Stimulated activated CD8-positive, alpha-beta memory T cell treated with anti-CD3 and anti-CD28 coated beads, Interleukin-2, amount 100 ng/mL, for 48 hours (primary cell): ENCODE data around the gene TMEM89.

Experiments used
- DNase-seq, 2 donors: peaks; one replicate each; pipeline ENCODE4 v3.0.0-alpha.2; 2020; ENCODE audit warnings: low read depth in 2 of 2

TMEM89 gene

DNA sequence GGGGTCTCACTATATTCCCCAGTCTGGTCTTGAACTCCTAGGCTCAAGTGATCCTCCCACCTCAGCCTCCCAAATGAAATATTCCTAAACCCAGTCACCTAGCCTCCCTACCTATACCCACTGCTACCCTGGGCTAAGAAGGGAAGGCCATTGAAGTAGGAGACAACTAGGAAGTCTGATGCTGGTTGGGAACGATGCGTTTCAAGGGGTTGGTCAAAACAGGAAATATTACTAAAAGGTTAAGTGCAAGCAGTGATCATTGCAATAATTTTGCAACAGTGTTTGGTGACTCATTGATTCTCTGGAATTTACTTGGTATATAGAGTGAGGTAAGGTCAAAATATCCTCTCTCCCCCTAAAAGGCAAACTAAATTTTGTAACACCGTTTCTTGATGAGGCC lies 7.5 kb downstream of the TMEM89 start:
- DNase-seq, result no peak

DNA sequence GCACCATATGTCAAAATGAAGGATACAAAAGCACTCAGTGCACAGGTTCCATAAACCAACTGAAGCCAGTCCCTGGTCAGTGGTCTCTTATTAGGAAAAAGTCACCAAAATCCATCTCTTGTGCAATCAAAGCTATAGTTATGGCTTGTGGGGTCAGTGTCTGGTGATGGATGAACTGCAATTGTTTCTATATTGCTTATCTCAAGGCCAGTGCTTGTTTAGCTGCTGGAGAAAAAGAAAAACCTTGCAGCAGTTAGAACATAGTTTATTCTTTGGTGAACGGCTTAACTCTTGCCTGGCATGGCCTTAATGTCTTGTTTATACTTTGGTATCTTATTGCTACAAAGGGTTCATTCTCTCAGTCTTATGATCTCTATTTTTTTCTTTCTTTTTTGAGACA lies 9.3 kb downstream of the TMEM89 start:
- no peak for DNase-seq

DNA sequence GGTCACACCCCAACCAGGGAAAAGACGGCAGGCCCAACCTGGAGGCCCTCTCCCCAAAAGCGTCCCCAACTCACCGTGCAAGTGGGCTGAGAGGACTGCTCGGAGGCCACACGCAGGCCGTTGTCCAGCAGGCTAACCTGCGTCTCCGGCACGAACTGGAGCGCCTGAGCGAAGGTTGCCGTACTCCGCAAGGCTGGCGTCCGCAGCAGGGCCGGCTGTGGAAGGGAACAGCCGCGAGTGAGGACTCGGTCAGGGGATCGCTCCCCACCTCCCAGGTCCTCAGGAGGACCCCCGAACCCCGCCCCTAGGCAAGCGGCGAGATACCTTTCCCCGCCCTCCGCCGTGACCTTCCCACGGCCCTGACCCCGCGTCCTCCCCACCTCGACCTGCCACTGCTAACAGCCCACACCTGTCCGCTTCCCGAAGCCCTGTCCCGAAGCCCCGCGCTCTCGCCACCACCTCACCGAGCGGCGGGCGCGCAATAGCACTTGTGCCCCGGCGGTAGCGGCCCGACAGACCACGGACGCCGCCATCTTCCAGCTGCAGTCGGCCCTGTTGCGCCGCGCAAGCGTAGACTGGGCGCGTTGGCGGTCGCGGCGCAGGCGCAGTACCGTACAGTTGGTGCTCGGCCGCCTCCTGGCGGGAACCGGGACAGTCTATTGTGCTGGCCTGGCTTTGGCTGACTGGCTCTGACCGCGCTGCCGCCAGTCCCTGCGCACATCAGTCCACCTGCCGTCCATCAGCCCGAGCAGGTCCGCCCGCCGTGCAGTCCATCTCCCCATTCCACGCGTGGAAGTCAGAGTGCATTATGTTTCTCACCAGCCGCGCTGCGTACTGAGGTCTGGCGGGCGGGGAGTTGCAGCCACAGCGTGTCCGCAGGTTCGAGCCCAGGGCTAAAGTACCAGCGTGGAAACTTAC lies 12.2 kb downstream of the TMEM89 start, which contains the start of gene UQCRC1:
TSS of gene UQCRC1 (minus strand) at position 559 of the 918 bp plus-strand sequence. CDS start at position 533, 26 bp downstream.
- peak; percentile 87 to 91 for DNase-seq

DNA sequence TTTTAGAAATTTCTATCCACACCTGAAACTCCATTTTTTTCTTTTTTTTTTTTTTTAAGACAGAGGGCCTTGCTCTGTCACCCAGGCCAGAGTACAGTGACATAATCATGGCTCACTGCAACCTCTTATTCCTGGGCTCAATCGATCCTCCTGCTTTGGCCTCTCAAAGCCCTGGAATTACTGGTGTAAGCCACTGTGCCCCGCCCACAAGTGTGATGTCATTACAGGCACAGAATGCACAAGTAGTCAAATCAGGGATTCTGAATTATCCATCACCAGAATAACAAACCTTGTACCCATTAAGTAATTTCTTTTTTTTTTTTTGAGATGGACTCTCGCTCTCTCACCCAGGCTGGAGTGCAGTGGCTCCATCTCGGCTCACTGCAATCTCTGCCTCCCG lies 14.1 kb downstream of the TMEM89 start:
- no peak for DNase-seq

DNA sequence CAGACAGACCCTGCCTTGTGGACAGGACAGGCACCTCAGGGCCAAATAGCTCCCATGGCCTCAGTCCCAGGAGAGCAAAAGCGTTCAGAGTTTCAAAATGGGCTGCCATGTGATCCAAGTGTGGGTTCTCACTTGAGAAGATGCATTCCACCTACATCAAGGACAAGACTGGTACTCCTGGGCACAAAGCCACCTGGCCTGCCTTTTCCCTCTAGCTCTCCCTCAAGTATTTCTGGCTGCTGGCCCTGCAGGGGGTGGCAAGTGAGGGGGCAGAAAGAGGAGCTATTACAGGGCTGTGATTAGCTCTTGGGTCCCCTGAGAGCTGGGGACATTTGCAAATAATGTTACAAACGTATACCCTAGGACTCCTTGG lies 20.0 kb downstream of the TMEM89 start:
- DNase-seq, result no peak

DNA sequence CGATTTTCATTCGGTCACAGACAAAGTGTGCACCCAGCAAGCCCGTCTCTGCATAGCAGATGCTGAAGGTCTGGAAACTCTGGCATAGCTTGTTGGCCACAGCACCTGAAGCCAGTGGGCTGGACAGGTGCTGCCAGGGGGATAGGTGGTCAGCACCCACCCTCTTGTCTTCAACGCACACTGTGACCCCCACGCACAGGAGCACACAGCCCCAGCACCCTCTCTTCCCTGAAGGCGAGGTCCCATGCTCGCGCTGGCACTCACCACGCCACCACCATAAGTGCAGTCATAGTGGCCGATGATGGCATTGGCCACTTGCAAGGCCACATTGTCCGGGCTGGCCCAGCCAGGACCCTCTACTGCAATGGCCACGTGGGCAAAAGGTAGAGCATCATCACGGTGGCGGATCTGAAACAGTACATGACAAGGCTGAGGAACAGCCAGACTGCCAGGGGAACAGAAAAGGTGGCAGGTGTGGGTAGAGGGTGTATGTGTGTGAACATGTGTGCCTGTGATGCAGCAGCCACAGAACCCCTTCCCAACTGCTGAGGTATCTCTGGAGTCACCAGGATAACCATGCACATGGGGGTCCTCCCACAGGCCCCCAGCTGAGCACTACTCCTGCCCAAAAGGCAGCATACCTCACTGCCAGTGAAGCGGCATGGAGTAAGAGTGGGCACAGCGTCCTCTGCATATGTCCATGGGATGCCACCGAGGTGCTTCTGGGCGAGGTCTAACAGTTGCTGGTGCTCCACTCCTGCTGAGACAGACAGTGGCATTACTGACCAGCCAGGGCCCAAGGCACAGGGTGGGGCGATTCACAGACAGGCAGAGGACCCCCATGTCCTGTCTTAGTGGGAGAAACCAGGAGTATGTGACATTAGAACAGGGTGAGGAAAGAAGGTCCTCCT lies 20.6 kb downstream of the TMEM89 start:
- no peak for DNase-seq

DNA sequence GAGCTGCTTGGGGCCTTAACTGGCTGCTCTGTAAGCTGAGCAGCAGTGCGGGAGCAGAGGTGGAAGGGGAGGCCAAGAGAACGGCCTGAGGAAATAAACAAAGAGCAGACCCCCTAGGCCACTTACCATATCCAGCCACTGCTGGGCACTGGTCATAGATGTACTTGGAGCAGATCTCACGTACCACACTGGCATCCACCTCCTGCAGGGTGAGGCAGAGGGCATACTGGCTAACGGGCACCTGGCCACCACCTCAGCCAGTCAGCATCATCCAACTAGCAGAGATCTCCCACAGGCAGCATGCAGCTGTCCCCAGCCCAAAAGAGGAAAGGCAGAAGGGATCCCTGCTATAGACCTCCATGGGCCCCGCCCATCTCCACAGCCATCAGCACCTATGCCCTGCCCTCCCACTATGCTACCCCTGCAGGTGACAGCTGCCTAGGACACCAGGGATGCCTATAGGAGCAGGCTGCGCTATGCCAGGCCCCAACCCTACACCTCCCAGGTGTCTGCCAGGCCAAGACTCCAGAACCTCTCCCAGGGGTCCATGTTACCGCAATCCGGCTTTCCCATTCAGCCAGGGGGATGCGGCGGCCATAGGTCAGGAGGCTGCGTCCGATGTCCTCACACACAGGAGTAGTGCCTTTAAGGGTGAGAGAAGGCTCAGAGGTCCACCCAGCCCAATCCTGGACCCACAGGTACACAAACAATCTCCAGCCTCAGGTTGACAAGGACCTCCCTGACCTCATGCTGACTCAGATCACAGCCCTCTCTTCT lies 21.9 kb downstream of the TMEM89 start:
- DNase-seq, result no peak

DNA sequence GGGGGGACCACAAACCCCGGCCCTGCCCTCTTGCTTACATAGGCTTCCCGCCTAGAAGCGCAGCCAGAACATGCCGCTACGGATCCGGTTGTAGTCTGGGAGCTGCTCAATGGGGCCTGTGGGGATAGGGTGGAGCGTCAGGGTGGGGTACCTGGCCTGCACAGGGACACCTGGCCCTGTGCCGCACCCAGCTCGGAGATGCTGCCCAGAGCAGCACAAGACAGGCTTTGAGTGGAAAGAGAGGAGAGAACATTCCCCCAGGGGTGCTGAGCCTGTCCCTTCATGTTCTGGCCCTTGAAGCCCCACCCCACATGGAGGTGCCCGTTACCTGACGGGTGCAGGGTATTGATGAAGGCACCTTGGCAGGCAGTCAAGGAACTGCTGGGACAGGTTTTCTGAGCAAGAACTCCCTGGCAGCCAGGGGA lies 22.5 kb downstream of the TMEM89 start:
- DNase-seq, result no peak

DNA sequence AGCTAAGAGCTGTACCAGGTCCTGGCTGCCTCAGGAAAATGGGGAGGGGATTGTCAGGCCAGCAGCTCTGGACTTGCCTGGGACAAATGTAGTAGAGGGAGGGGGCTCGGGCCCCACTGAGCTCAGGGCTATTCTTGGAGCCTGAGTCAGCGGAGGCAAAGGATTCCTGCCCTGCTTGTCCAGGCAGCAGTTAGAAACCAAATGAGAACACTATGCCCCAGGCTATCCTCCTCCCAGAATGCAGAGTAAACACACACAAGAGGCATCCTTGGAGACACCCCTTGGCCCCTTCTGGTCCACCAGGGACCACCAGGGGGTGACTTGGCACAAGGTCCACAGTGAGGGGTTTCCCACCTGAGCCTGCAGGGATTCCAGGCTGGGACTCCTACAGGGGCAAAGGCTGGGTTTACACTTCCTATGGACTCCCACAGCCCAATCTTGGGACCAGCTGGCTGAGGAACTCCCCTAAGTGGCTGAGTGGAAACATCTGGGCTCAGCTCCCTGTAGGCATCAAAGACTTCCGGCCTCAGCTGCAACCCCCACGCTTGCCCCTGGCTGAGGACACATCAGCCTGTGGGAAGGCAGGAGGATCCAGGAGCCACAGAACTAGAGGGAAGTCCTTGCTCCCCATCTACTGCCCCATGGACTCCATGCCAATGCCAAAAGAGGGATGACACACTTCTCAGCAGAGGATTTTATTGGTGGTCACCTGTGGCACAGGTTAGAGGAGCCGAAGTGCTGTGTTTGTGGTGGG lies 23.1 kb downstream of the TMEM89 start:
- DNase-seq, result no peak

DNA sequence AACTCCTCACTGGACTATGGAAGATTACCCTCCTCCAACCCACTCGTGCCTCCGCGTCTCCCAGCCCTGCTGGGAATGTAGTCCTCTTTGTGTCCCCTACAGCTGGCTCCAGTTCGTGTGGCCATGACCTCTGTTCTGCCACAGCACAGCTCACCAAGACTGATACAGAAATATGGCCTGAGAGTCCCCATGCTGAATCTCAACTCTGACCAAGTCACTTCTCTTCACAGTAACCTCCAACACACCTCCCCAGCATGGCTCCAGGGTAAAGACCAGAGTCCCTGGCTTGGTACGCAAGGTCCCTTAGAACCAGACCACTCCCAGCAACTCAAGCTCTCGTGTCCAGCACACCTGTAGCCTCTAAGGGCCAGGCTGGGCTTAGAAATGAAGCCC lies 24.2 kb downstream of the TMEM89 start:
- no peak for DNase-seq

DNA sequence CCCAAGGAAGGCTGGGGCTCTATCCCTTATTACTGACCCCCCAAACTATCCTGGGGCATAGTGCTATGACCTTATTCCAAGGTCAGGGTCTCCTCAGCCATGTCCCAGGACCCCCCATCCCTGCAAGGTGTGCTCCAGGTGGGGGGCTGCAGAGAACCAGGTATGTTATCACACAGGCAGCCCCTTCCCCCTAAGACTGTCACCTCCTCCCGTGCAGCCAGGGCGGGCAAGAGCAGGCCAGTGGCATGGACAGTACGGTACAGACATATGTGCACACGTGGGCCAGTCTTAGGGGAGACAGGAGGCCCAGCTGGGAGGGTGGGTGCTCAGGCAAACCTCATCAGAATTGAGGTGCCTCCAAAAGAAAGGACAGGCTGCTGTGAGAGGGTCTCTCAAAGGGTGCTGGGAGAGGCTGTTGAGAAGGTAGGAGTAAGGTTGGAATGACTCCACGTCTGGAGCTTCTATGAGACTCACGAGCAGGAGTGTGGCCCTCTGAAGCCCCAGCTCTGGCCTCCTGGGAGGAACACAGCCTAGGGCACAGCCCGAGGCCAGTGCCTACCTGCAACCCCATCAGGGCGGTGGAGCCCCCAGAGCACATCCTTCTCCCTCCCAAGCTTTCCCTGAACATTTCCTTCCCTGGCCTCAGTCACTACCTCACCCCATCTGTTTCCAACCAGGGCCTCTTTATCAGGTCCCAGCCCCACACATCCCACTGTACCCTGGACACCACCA lies 24.7 kb downstream of the TMEM89 start:
- no peak for DNase-seq

DNA sequence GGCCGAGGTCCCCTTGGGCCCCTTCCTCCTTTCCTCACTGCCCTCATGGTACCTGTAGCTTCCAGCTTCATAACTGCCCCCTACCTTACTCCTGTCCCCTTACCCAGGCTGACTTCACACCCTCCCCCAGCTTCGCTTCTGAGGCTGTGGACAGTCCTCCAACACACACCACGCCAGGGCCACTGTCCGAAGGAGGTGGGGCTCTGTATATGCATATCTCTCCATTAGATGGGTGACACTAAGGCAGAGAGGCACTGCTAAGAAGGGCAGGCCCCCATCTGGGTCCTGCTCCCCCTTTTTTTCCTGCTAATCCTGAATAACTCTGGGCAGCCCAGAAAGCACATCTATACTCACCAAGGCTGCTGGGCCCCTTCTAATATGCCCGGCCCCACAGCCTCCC lies 25.4 kb downstream of the TMEM89 start:
- no peak for DNase-seq

DNA sequence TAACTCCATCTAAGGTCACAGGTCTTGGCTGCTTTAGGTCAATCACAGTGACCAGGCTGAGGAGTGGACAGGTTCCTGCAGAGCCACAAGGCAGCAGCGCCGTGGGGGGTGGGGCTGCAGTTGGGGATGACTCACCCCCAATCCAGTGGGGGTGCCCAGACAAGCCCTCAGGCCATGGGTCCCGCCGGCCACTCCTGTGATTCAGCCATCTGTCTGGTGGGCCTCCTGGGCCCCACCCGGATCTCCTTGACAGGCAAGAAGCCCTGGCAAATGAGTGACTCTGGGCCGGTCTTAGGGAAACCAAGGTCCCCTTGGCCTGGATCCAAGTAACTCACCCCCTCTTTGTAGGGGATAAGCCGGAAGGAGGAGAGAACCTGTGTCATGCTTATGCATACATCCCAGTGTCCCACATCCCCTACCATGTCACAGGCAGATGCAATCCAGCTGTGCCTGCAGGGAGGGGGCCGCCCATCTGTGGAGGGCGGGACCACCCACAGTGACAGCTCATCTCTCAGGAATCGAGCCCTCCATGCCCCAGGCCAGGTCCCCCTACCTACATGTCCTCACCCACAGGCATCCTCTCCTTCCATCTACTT lies 25.9 kb downstream of the TMEM89 start:
- peak in 1 of 2 donors; percentile 9 for DNase-seq

DNA sequence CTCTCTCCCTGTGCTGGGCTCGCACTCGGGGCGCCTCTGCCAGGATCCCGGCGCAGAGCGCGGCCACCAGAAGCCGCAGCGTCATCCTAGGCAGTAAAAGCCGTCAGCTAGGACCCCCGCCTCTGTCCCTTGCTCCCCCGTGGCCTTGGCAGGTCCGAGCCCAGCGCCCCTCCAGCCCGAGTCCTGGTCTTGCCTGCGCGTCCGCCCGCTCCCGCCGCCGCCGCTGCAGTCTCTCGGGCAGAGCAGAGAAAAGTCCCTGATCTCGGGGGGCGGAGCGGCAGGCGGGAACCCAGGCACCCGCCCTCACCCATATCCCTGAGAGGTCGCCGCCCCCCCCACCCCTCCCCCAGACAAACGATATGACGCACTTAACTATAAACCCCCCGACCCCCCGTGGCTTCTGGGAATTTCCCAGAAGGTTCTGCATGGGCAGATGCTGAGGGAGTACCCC lies 26.5 kb downstream of the TMEM89 start, which contains the start of gene COL7A1:
TSS of gene COL7A1 (minus strand) at position 255 of the 451 bp plus-strand sequence. CDS start at position 85, 170 bp downstream.
- no peak for DNase-seq

DNA sequence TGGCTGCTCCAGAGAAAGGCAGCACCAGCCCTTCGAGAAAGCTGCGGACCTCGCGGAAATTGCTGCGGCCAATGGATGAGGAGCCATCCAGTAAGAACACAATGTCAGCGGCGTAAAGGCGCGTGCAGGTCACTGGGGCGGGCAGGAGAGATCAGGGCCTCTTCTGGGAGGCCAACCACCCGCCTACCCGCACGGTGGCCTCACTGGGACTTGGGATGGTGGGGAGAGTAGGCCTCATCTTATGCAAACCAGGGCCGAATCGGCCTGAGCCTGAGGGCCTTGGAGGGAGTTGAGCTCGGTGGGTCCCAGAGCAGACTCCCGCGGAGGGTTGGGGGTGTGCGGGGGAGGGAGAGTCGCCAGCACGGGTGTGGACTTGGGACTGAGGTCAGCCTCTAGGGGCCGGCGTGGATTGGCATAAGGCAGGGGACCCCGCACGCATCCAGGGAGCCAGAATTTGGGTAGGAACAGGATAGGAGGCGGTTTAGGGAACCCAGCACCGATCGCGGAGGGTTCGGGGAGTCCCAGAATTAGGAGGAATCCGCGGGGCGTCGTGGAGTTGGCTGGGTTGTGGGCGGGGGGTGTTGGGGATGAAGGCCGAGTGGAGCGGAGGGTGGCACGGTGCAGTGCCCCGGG lies 27.0 kb downstream of the TMEM89 start:
- no peak for DNase-seq

DNA sequence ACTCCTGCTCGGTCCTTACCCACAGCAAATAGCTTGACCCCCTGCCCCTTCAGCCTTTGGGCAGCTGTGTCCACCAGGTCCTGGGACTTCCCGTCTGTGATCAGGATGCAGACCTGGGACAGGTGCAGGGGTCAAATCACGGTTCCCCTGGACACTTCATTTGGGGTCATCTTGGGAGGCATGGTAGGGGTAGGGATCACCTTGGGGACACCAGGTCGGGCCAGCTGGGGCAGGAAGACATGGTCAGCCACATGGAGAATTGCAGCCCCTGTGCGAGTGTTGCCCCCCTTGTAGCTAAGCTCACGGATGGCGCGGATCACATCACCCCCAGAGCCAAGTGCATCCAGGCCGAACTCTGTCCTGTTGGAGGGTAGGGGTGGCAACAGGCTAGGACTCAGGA lies 28.2 kb downstream of the TMEM89 start:
- no peak for DNase-seq

DNA sequence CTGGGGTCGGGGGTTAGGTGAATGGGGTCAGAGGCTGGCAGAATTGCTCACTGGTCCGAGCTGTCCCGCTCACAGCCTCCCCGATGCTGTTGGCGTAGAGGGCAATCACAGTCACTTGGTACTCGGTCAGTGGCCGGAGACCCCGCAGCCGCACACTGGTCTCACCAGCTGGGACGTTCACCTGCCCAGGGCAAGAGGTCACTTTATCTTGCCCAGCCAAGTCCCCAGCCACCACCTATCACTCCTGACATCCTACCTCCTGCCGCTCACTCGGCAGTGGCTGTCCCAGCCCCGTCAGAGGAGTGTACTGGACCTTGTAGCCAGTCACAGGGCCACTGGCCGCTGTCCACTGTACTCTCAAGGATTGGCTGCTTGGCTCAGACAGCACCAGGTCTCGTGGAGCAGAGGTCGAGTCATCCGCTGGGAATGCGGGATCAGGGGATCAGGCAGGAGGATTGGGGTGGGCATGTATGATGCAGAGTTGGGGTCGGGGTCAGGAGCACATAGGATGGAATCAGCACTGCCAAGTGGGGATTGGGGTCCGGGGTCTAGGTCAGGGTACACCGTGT lies 29.0 kb downstream of the TMEM89 start:
- no peak for DNase-seq

DNA sequence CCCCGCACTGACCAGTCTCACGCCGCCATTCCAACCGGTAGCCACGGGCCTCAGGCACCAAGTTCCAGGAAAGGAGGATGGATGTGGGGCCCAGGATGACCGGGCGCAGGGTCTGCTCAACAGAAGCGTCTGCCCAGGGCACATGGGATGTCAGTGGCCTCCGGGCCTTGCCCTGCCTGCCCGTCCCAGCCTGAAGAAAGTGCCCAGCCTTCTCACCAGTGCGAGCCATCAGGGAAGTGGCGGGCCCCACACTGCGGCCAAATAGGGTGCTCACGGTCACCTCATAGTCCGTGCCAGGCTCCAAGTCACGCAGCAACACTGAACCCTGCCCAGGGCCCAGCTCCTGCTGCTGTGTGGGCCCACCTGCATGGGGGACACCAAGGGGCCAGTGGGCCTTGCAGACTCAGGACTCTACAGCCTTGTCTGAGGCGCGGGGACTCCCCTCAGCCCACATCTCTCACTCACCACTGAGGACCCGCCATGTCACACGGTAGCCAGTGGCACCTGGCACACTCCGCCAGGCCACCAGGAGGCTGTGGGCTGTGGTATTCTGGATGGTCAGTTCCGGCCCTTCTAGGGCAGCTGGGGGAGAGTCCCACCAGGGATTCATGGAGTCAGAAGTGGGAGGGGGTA lies 29.6 kb downstream of the TMEM89 start:
- no peak for DNase-seq
